IPS-11a (cell line): ENCODE results near the gene MAF.

Experiments
- H3K4me3 ChIP-seq: one replicate; pipeline ENCODE4 v1.5.1; 2013; ENCODE audit warnings: low read depth, low read length, control low read depth

The MAF gene

DNA sequence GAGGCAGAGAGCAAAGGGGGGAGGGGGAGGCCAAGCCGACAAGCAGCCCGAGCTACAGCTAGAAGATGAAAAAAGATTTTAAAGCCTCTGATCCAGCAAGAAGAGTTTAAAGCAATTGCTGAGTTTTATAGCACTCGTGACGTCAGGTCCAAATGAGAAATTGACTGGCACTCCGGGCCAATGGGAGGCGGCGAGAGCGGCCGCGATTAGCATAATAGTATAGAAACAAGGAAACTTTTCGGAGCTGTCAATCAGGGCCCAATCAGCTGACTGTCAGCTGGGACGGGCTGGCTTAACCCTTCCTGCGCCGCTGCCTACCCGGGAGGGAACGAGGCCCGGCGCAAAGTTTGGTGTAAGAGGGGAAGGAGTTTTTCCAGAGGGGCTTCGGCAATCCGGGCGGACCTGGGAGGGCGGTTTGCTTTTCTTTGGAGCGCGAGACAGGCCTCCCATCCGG, at the start of gene MAF:
MAF (minus strand) TSS at position 100 of the 454 bp plus-strand sequence. CDS start 835 bp downstream, outside the sequence.
- H3K4me3 ChIP-seq, result peak within 1 kb of the TSS; percentile 54

DNA sequence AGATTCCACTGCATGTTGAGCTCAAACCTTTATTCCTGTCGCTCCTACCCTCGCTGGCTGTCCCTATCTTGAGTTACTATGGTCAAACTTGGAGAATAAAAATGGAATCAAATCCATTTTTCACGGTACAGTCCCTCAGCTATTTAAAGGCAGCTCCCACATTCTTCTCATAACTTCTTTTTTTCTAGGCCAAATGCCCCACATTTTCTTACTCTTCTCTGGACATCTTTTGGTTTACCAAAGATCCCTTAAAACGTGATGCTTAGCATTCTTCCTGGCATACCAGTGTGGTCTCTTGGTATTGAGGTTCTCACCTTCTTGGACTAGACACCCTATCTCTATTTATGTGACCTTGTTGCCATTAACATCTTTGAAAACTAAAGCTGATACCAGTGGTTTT, 48.3 kb upstream of the MAF start:
- no peak overlapping the region for H3K4me3 ChIP-seq

DNA sequence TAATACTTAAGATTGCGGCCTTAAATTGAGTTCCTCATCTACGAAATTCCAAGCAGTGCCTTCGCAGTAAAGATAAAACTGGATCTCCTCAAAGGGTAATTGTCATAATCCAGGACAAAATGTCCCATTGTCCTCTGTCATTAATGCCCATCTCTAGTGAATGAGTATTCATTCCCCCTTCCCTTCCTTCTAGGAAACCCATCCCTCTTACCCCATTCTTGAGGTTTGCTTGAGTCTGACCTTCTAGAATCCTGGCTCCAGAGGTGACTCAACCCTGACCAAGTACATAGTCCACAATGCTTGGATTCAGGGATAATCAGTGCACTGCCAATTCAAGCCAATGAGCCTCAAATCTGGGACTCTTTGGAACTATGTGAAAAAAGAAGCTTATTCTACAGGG, 47.0 kb upstream of the MAF start:
- H3K4me3 ChIP-seq, result no peak overlapping the region

DNA sequence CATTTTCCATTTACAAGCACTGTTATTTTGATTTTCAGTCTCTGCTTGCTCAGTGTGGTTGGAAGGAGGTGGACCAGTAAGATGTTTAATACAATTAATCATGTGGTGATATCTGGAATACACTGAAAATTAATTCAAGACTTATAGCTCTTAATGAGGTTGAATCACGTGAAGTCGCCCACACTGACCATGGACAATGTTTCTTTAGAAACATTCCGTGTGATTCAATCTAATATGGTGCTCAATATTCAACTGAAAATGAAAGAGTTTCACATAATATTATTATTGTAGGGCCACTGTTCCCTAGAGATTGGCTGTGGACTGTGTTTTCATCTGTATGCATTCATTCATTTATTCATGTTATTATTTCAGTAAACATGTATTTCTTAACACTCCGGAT, 45.2 kb upstream of the MAF start:
- no peak overlapping the region for H3K4me3 ChIP-seq

DNA sequence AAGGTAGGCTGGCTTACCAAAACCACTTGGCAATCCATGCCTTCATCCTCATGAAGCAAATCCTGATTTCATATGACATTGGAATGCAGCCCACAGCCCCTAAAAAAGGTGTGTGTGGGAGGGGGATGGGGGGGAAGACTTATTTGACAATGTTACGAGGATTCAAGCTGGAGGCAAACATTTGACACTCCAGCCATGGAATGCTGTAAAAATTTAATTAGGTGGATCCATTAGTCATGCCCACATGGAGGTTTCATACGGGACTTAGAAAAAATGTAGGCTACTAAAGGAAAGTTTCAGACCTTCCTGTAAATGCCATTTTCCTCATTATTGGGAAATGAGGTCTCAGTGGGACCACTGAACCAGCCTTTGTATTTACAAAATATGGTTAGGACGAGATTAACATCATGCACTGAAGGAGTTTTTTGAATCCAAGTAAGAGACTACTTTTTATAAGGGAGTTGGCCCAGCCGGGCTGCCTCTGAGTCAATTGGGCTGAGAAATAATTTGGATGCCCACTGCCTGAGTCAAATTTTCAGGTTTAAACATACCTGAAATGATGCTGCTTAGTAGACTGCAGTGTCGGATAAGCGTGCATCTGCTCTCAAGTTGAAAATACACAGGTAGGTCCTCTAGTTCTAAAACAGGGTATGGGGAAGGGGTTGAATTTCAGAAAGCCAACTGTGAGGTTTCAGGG, 44.6 kb upstream of the MAF start:
- H3K4me3 ChIP-seq, result no peak overlapping the region

DNA sequence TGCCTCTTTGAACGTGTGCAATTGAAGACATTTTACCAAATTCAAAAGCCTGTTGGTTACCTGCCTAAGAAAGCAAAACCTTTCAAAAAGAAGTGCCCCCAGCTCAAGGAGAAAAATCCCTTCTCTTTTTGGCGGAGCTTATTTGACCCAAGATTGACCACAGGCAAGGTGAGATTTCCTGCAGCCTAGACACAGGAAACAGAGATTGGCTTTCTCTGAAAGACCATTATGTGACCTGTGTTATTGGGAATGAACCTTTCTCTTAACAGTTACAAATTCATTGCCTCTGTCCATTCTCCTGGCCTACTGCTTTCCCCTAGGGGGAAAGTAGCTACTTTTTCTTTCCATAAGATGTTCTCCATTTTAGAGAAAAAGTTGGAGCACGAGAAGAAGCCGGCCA, 42.1 kb upstream of the MAF start:
- no peak overlapping the region for H3K4me3 ChIP-seq

DNA sequence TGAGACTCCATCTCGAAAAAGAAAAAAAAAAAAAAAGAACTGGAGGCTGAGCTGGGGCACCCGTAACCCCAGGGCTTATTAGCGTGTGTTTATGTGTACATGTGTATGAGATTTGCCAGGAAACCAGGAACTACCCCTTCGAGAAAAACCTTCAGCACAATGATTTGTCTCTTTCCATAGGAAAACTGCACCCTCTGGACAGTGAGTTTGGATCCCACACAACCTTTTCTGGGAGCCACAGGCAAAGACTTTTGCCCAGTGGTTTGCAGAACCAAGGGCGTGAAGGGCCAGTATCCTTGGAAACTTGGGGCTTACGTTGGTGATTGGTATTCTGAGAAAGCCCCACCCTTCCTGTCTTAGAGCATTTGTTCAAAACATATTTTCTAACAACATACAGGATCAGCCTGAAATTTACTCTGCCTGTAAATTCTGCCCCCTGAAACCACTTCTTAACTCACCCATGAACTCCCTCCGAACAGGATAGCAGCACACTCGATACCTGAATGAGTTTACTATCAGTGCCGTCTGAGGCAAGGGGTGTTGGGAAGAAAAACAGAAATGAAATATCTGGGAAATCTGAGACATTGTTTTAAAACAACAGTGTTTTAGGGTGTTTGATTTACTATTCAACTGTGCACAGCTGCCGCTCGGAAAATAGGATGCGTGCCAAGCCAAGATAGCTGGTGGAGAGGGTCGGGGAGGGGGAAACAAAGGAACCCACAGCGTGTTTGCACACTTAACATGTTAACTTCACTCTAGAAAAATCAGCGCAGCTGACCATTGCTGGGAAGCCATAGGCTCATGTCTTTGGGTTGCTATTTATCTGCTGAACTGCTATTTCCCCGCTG, 40.2 kb upstream of the MAF start:
- no peak overlapping the region for H3K4me3 ChIP-seq

DNA sequence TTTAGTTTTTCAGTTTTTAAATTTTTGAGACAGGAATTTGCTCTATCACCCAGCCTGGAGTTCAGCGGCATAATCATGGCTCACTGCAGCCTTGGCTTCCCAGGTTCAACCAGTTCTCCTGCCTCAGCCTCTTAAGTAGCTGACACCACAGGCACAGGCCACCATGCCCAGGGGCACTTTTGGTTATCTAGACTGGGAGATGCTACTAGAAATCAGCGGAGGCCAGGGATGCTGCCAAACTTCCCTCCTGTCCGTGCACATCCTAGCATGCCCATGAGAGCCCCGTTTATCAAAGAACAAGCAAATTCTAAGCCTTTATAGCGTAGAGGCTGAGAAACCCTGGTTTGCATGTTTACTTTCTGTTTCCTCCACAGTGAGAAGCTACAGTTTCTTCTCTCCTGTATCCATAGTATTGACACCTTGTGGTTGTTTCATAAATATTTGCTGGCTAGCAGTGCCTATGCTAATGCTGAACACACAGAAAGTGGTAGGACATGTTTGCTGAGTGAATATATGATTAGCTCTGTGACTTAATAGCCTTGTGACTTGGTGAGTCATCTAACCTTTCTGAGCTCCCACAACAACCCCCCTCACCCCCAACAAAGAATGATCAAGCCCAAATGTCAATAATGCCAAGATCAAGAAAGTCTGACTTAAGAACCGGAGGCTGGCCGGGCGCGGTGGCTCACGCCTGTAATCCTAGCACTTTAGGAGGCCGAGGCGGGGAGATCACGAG, 39.2 kb upstream of the MAF start:
- no peak overlapping the region for H3K4me3 ChIP-seq

DNA sequence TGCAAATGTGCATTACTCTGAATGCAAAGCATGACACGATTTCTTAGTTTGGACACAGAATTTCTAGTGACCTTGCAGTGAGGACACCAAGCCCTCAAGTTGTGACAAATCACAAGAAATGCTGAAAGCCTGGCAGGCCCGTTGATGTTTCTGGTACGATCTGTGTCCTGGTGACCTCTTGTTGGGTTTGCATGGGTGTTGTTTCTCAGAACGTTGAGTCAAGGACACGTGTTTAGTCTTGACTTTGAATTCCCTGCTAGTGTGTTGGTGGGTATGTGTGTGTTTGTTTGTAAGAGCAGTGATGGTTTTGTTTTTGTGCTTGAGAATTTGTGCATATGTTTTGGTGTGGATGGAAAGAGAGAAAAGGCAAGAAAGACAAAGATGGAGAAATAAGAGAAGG, 37.8 kb upstream of the MAF start:
- no peak overlapping the region for H3K4me3 ChIP-seq

DNA sequence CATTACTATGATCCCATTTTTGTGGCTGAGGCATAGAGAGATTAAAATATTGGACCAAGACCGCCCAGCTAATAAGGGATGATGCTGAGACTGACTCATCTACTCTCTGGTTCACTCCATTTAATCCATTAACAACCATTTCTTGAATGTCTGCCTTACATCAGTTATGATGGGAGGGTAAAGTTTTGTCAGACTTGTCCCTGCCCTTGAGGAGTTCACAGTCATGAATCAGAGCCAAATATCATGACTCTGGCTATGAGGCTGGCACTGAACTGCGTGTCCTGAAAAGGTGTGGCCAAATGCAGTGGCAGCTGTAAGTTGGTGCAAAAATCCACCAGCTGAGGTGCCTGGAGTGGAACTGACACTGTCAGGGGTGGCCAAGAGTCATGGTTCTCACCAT, 35.0 kb upstream of the MAF start:
- no peak overlapping the region for H3K4me3 ChIP-seq

DNA sequence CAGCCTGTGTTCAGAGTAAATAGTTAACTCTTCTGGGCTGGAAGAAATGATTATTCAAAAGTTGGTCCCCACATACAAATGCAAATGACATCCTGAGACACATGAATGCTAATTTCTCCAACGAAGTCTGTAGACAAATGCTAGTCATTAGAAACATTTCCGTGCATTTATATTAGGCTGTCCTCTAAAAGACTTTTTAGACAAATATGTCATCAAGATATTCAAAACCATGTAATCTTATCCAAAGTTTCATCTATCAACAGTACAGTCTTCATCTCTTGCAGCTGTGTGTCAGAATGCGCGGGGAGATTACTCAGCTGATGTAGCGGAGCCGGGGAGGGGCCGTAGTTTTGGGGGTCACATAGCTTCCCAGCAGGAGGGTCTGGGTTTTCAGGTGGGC, 33.8 kb upstream of the MAF start:
- no peak overlapping the region for H3K4me3 ChIP-seq

DNA sequence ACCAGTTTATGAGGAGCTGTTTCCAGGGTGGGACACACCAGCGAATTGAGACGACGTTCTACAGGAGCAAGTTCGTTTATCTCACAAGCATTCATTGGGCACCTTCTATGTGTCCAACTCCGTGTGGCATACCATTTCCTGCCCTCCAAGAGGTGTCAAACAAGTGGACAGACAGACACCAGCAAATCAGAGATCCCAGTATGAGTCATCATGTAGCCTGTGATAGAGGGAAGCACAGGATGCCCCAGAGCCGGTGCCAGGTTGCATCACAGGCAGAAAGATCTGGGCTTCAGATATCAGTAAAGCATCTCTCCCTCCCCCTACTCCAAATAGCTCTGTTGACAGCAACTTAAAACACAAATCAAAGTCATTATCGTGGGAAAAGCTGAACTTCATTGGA, 31.8 kb upstream of the MAF start:
- H3K4me3 ChIP-seq, result no peak overlapping the region

DNA sequence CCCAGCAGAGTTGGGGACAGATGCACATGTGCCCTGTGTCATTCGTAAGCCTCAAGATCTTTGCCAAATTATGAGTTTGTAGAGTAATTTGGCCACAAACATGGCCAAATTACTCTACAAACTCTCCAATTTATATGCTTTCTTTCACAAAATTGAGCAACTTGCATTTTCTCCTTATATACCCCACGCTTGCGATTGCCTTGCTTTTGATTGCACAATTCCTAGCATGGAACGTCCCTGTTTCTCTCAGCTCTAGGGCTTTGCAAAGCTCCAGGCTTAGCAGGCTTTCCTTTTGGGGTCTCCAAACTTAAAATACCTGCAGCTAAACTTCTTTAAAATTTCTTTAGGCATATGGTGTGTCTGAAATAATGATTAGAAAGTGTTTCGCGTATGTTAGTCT, 28.5 kb upstream of the MAF start:
- H3K4me3 ChIP-seq, result no peak overlapping the region

DNA sequence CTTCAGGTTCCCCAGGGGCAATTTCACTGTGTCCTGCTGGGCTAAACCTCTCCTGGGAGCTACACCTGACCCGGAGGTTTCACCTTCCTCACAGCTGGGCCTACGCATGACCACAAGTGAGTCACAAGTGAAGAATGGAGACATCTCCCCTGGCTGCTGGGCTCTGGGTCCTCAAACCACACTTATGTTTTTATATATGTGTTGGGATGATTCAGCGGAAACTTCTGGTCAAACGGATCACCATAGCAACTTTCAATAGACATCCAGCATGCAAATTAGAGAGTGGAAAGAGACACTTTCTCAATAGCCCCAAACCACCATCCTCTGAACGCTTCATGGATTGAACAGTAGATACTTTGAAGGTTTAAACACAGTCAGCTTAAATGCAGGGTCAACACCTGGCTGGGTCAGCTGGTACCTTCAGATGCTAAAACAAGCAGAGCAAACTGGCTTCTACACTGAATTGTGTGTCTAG, 28.0 kb upstream of the MAF start:
- H3K4me3 ChIP-seq, result no peak overlapping the region

DNA sequence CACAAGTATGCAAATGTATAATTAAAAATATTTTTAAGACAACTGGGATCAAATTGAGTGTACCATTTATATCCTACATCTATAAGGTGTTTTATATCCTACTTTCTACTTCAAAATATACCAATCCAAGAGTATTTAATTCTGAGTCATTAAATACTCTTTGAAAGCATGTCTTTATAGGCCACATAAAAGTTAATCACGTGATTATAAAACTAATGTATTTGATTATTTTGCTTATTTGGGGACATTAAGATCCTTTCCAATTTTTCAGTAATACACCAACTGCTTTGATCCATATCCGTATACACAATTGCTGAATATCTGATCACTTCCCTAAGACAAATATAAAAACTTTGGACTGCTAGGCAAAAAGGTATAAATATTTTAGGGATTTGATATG, 26.6 kb upstream of the MAF start:
- no peak overlapping the region for H3K4me3 ChIP-seq

DNA sequence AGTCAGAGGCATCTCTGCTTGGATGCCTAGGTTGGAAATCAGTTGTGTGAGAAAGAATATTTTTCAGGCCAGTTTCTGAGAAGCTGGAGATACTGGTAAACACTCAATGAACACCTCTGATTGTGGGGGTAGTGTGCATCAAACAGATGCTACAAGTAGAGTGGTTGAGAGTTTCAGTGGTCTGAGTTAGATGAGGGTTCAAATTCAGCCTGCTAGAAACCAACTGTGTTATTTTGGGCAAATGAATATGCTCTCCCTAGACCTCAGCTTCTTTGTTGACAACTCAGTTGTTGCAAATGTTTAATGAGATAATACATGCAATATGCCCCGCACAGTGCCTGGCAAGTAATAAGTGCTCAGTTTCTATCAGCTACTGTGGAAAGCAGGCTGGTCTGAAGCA, 25.2 kb upstream of the MAF start:
- no peak overlapping the region for H3K4me3 ChIP-seq

DNA sequence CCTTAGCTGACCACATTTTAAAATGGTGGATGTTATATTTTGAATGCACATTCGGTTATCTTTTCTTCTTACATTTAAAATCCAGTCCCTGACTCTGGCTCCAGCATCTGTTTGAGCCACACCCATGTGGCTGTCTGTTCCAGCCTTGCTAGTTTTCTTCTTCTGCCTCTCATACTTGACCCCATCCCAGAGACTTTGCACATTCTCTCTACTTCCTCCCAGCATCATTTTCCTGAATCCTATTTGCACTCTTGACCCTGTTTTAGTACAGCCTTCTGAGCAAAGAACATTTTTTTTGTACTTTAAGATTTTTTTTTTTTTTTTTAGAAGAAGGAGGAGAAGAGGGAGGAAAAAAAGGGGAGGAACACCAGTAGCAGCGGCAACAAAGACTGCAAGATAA, 23.3 kb upstream of the MAF start:
- H3K4me3 ChIP-seq, result no peak overlapping the region

DNA sequence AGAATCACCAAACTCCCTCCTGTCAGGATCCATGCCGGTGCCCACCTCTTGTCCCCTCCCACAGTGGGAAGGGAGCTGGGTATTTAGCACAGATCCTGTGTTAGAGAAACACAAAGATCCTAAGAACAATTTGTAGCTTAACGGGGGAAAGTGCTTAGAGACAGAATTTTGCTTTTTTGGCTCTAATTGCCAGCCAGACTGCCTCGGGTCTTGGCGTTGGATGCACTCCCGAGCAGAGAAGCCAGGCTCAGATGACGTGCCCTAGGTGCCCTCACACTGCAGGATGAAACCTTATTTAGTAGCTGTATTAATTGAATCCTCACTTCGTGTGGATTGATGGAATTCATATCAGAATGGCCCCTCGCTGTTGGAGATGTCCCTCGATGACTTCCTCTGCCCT, 22.5 kb upstream of the MAF start:
- H3K4me3 ChIP-seq, result no peak overlapping the region

DNA sequence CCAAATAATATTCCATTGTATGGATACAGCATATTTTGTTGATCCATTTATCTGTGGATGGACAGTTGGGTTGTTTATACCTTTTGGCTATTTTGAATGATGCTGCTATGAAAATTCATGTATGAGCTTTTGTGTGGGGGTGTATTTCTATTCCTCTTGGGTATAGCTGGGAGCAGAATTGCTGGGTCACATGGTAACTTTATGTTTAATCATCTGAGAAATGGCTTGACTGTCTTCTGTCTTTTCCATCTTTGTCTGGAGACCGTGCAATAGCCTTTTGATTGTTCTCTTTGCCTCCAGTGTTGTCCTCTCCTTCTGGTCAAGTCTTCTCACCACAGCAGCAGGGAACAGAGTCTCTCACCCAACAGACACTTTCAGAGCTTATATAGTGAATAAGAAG, 20.5 kb upstream of the MAF start:
- no peak overlapping the region for H3K4me3 ChIP-seq

DNA sequence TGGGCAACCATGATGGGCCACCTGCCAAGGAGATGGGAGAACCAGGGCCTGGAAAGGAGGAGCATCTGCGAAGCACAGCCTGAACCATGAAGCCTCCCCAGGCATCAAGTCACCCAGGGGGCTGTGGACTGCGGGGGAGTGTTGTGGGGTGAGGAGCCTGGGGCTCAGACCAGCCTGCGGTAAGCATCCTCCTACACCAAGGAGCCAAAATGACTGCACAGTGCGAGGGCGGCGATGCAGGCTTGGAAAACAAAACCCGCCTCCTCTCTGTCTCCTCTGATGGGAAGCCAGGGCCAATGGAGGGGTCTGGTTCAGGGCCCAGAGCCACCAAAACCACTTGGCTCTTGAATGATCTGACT, 18.1 kb upstream of the MAF start:
- H3K4me3 ChIP-seq, result no peak overlapping the region

DNA sequence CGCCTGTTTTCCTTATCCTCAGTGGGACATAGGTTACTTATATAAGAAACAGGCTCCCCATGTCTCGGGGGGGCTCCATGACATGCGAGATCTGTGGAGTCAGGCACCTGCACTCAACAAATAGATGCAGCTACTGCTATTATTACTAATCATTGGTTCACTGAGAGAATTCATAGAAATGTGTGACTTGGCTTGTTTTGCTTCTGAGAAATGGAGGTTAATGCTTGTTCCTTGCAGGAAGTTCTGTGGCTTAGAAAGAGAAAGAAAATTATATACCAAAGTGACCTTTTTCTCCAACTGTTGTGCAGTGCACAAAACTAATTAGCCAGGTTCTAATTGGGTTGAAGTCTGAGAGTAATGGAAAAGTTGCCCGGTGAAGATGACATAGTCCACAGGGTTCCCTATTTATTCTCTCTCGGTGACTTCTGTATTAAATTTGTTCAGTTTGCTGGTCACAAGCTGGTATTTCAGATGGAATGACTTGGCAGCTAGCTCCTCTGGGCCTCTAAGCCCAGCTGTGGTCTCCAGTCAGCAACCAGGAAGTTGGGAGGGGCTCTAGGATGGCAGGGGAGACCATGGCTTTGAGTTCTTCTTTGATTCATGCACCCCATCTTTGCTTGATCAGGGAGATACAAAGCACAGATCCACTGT, 17.6 kb upstream of the MAF start:
- no peak overlapping the region for H3K4me3 ChIP-seq
